Measurements from ENCODE around the gene ACOXL.

DNA sequence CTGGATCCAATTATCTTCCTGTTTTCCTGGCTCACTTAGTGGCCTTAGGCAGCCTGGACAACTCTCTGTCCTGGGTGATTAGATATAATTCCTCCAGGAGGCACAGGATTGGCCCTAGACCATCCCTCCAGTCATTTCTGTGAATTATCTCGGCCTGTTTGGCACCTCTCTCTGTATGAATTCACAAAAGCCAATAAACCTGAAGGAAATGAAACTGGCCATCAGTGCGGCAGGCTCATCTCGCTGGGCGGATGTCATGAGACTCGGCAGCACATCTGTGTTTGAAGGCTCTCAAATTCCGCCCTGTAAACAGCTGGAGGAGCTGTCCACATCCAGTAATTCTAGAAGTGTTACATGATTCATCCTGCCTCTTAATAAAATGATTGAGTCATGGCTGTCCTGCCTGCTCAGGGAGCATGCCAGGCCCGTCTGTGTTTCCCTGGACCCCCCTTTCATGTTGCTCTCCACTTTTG, 38.6 kb downstream of the ACOXL start:
- TF ChIP-seq POLR2A (IDR thresholded peaks at IDR 0.05; ENCODE audit: low read depth, low read length) (no peak), TAF1 (IDR thresholded peaks at IDR 0.05; ENCODE audit: borderline replicate concordance, low read depth, low read length) (no peak)
